ENCODE data around the gene VPS35L.

VPS35L gene

GRCh38 chr16:19555186-19555937 lies at the start of gene VPS35L:
TSS of gene VPS35L (plus strand) at chr16:19555703. CDS start at chr16:19555730, 27 bp downstream.
- peak; percentile 90 for DNase-seq

GRCh38 chr16:19506965-19507364 lies 48.5 kb upstream of the VPS35L start:
- no peak for DNase-seq

GRCh38 chr16:19507867-19508266 lies 47.6 kb upstream of the VPS35L start:
- no peak for DNase-seq

- DNase-seq = no peak
Measured at GRCh38 chr16:19512297-19512696, 43.2 kb upstream of the VPS35L start.

GRCh38 chr16:19513377-19514053 lies 42.0 kb upstream of the VPS35L start:
- DNase-seq = no peak

GRCh38 chr16:19515757-19516156 lies 39.7 kb upstream of the VPS35L start:
- no peak for DNase-seq

- no peak for DNase-seq
Measured at GRCh38 chr16:19517424-19518089, 37.9 kb upstream of the VPS35L start.

GRCh38 chr16:19518388-19518787 lies 37.1 kb upstream of the VPS35L start:
- DNase-seq = no peak

GRCh38 chr16:19520861-19521331 lies 34.6 kb upstream of the VPS35L start:
- DNase-seq = no peak

GRCh38 chr16:19521471-19522396 lies 33.8 kb upstream of the VPS35L start, which contains the start of gene GDE1:
TSS of gene GDE1 (minus strand) at chr16:19522098. CDS start at chr16:19521964, 134 bp downstream.
- peak; percentile 77 for DNase-seq

- no peak for DNase-seq
Measured at GRCh38 chr16:19522397-19522732, 33.1 kb upstream of the VPS35L start.

GRCh38 chr16:19522760-19523159 lies 32.7 kb upstream of the VPS35L start:
- no peak for DNase-seq

GRCh38 chr16:19523184-19523558 lies 32.3 kb upstream of the VPS35L start:
- DNase-seq = no peak

GRCh38 chr16:19523559-19524355 lies 31.7 kb upstream of the VPS35L start, which contains the start of gene CCP110:
TSS of gene CCP110 (plus strand) at chr16:19523942. CDS start at chr16:19527882, 3,940 bp downstream.
- DNase-seq = peak; percentile 86

GRCh38 chr16:19524356-19524615 lies 31.2 kb upstream of the VPS35L start:
- no peak for DNase-seq

- no peak for DNase-seq
Measured at GRCh38 chr16:19524616-19525384, 30.7 kb upstream of the VPS35L start.

GRCh38 chr16:19525385-19525723 lies 30.1 kb upstream of the VPS35L start:
- DNase-seq = no peak

GRCh38 chr16:19527161-19527560 lies 28.3 kb upstream of the VPS35L start:
- DNase-seq = no peak

- DNase-seq = no peak
Measured at GRCh38 chr16:19528666-19529065, 26.8 kb upstream of the VPS35L start.

- DNase-seq = no peak
Measured at GRCh38 chr16:19532601-19533000, 22.9 kb upstream of the VPS35L start.

- DNase-seq = no peak
Measured at GRCh38 chr16:19540241-19540970, 15.1 kb upstream of the VPS35L start.

All from NCI-H446 treated with DMSO at 0.1 percent for 48 hours (cell line).